H1 (cell line): Measurements from ENCODE around the gene STK39.

Experiments
- EP300 ChIP-seq, 2 experiments: IDR thresholded peaks; 1 replicate in 1 of 2; 2 replicates in 1 of 2; pipeline ENCODE4 v1.6.1; 2011 to 2012; ENCODE audit warnings: low read depth in 2 of 2, low read length in 2 of 2, mild to moderate bottlenecking in 2 of 2, borderline replicate concordance in 1 of 2, inconsistent platforms in 1 of 2, moderate library complexity in 1 of 2
- EZH2 ChIP-seq: fragments of 200-600 bp; sonication (generic); IDR thresholded peaks from 2 replicates; pipeline ENCODE4 v1.7.1; 2012; ENCODE audit warnings: low read depth, mild to moderate bottlenecking, moderate library complexity, low read length, inconsistent platforms; ENCODE audit not compliant: severe bottlenecking
- TCF12 ChIP-seq: IDR thresholded peaks from 2 replicates; pipeline ENCODE4 v1.6.1; 2011; ENCODE audit warnings: low read depth, mild to moderate bottlenecking, low read length
- TF ChIP-seq, protein P1 (sequence below), 3 experiments: IDR thresholded peaks; 1 replicate in 2 of 3; 2 replicates in 1 of 3; pipeline versions ENCODE4 v1.5.1 to v1.6.1; 2011; ENCODE audit warnings: low read length in 3 of 3, mild to moderate bottlenecking in 3 of 3, inconsistent platforms in 2 of 3, low read depth in 1 of 3, moderate library complexity in 1 of 3; ENCODE audit not compliant: insufficient read depth in 1 of 3; ENCODE audit errors: control extremely low read depth in 1 of 3

DNA sequence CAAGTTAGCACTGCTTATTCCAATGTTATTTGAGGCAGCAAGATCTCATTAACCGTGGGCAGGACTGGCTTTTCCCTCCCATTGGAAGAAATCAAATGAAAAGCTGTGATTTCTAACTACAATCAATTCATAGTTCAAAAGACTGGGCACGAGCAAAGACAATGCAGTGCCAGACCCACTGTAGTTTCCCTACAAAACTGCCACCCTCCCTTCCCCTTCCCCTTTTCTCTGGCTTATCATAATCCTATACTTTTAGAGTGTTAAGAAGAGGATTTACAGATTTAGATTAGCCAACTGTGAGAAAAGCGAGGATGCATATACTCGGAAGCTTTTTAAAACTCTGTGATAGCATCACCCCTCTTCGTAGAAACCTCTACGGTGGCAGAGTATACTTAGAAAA, 260.4 kb downstream of the STK39 start:
- TF ChIP-seq EZH2 (no peak), TCF12 (no peak), EP300 (IDR thresholded peaks at IDR 0.05; ENCODE audit: borderline replicate concordance in 1 of 2, low read depth in 2 of 2, low read length in 2 of 2) (no peak)
- TF ChIP-seq, protein P1, sequence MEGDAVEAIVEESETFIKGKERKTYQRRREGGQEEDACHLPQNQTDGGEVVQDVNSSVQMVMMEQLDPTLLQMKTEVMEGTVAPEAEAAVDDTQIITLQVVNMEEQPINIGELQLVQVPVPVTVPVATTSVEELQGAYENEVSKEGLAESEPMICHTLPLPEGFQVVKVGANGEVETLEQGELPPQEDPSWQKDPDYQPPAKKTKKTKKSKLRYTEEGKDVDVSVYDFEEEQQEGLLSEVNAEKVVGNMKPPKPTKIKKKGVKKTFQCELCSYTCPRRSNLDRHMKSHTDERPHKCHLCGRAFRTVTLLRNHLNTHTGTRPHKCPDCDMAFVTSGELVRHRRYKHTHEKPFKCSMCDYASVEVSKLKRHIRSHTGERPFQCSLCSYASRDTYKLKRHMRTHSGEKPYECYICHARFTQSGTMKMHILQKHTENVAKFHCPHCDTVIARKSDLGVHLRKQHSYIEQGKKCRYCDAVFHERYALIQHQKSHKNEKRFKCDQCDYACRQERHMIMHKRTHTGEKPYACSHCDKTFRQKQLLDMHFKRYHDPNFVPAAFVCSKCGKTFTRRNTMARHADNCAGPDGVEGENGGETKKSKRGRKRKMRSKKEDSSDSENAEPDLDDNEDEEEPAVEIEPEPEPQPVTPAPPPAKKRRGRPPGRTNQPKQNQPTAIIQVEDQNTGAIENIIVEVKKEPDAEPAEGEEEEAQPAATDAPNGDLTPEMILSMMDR (IDR thresholded peaks at IDR 0.05; ENCODE audit: control extremely low read depth in 1 of 3, insufficient read depth in 1 of 3, low read depth in 1 of 3, low read length in 3 of 3), result no peak
